Transverse colon (tissue), 4 donors: ENCODE measurements around the gene ZPBP2. TPM values are rescaled to one million over a fixed set of nuclear protein-coding genes. Genes with fewer than 3 reads are reported as not detected.
"Not testable (repeated sequence)": the region's sequence is repeated elsewhere in the genome, so short reads cannot be mapped to it uniquely, and the experiment has no call there.

ENCODE experiments used
- DNase-seq: peaks from one replicate; pipeline ENCODE4 v3.0.0-alpha.2; 2019
- H3K27ac ChIP-seq, 4 donors: fragments of 200-600 bp; sonication (generic); 2 replicates each; pipeline ENCODE4 v1.5.1; 2016 to 2018; ENCODE audit warnings: inconsistent platforms in 4 of 4
- H3K27me3 ChIP-seq: fragments of 200-600 bp; sonication (generic); 2 replicates; pipeline ENCODE4 v1.5.1; 2017; ENCODE audit warnings: inconsistent platforms
- H3K36me3 ChIP-seq, 4 donors: fragments of 200-600 bp; sonication (generic); 2 replicates each; pipeline ENCODE4 v1.5.1; 2017 to 2019; ENCODE audit warnings: inconsistent platforms in 4 of 4
- H3K4me1 ChIP-seq, 4 donors: fragments of 200-600 bp; sonication (generic); 2 replicates each; pipeline ENCODE4 v1.5.1; 2017 to 2020; ENCODE audit warnings: inconsistent platforms in 4 of 4
- H3K4me3 ChIP-seq, 4 donors: fragments of 200-600 bp; sonication (generic); 1 replicate in 1 of 4; 2 replicates in 3 of 4; pipeline versions ENCODE4 v1.5.1 to v1.6.1; 2017 to 2019; ENCODE audit warnings: inconsistent platforms in 4 of 4
- H3K9me3 ChIP-seq, 2 donors: fragments of 200-600 bp; sonication (generic); 2 replicates each; pipeline ENCODE4 v1.5.1; 2017 to 2019; ENCODE audit warnings: inconsistent platforms in 2 of 2
- EP300 ChIP-seq: sonication (generic); formaldehyde crosslinking; IDR thresholded peaks from one replicate; pipeline ENCODE4 v1.6.1; 2017; ENCODE audit warnings: antibody characterized with exemption, low read depth
- POLR2A ChIP-seq: fragments of 450-650 bp; IDR thresholded peaks from one replicate; pipeline ENCODE4 v1.6.1; 2016; ENCODE audit warnings: antibody characterized with exemption, mild to moderate bottlenecking, moderate library complexity
- POLR2AphosphoS5 ChIP-seq, 3 donors: sonication (generic); formaldehyde crosslinking; IDR thresholded peaks; one replicate each; pipeline ENCODE4 v1.6.1; 2016; ENCODE audit warnings: antibody characterized with exemption in 3 of 3
- WGBS, 2 donors: methylation state at CpG; one replicate each; pipeline ENCODE4 v1.1.5; 2018; ENCODE audit warnings: low coverage in 1 of 2; 5-methylcytosine and 5-hydroxymethylcytosine counted together
- in situ Hi-C, 4 donors: fragments of 200-750 bp; cut with MboI; loops; one replicate each; pipeline versions ENCODE4 v1.15.0 to v1.15.1; 2017; ENCODE audit warnings: low sequenced_read_pairs in 3 of 4, low pct_ligation_motif_present in 1 of 4, low pct_unique_long_range_greater_than_20kb in 1 of 4
- intact Hi-C: fragments of 100-400 bp; cut with DNase I; formaldehyde crosslinking; loops from one replicate; pipeline ENCODE4 v1.15.1; 2023; ENCODE audit warnings: low total_unique reads
- total RNA-seq, 4 donors: library from RNA; depleted of rRNA; stranded (reverse); fragments of >200 nt; gene quantifications; one replicate each; pipeline ENCODE4 v1.1.0, GENCODE V29; 2016
- TF ChIP-seq, protein P1 (sequence below), 5 experiments: fragments of 200-600 bp in 3 of 5; fragments of 450-650 bp in 2 of 5; sonication (generic) in 3 of 5; IDR thresholded peaks; 1 replicate in 2 of 5; 2 replicates in 3 of 5; pipeline ENCODE4 v1.5.1; 2016 to 2017; ENCODE audit warnings: antibody characterized with exemption in 5 of 5, inconsistent platforms in 3 of 5, mild to moderate bottlenecking in 2 of 5, moderate library complexity in 1 of 5

Gene ZPBP2
- total RNA-seq, 4 donors from 2014 or later, result 0.27 TPM; not detected in 3

DNA sequence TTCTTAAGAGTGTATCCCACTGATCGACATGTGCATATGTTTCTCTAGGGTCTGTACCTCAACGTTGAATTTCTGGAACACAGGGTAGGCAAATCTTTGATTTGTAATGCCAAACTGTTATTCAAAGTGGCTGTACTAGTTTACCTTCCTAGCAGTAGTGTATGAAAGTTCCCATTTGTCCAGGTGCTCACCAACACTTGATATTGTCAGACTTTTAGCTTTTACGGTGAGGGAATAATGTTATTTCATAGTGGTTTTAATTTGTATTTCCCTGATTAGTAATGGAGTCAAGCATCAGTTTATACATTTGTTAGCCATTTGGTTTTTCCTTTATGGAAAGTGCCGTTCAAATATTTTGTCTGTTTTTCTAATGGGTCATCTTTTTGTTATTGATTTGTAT lies 30.1 kb downstream of the ZPBP2 start:
- TF ChIP-seq, protein P1, sequence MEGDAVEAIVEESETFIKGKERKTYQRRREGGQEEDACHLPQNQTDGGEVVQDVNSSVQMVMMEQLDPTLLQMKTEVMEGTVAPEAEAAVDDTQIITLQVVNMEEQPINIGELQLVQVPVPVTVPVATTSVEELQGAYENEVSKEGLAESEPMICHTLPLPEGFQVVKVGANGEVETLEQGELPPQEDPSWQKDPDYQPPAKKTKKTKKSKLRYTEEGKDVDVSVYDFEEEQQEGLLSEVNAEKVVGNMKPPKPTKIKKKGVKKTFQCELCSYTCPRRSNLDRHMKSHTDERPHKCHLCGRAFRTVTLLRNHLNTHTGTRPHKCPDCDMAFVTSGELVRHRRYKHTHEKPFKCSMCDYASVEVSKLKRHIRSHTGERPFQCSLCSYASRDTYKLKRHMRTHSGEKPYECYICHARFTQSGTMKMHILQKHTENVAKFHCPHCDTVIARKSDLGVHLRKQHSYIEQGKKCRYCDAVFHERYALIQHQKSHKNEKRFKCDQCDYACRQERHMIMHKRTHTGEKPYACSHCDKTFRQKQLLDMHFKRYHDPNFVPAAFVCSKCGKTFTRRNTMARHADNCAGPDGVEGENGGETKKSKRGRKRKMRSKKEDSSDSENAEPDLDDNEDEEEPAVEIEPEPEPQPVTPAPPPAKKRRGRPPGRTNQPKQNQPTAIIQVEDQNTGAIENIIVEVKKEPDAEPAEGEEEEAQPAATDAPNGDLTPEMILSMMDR (IDR thresholded peaks at IDR 0.05), result no peak
- TF ChIP-seq POLR2A (no peak), EP300 (no peak)
- no peak overlapping the region for H3K4me3 ChIP-seq
- intact Hi-C loops, result no loop called here
- H3K36me3 ChIP-seq, result no peaks in the 10 kb centered on the region
- no peak for DNase-seq
- no peak overlapping the region for H3K27ac ChIP-seq
- no peaks in the 10 kb centered on the region for H3K27me3 ChIP-seq
- H3K9me3 ChIP-seq, result no peaks in the 10 kb centered on the region
- H3K4me1 ChIP-seq, result no peaks in the 10 kb centered on the region
- 96 to 100% methylated on average over 2 to 4 of the region's 4 CpGs for WGBS, 2 donors
- in situ Hi-C loops, result no loop called here

GRCh38 chr17:39899215-39899614 lies 31.2 kb downstream of the ZPBP2 start:
- H3K27ac ChIP-seq, result no peak overlapping the region
- peaks cover 0 to 8% (median 0%) of the 10 kb centered on the region in 4 donors for H3K36me3 ChIP-seq
- H3K4me3 ChIP-seq, result no peak overlapping the region
- intact Hi-C loops, result no loop called here
- H3K9me3 ChIP-seq, result no peaks in the 10 kb centered on the region
- no peak for DNase-seq
- TF ChIP-seq EP300, result no peak
- no peak for TF ChIP-seq POLR2A
- TF ChIP-seq, protein P1 (IDR thresholded peaks at IDR 0.05), result no peak
- TF ChIP-seq POLR2AphosphoS5 (IDR thresholded peaks at IDR 0.05), result no peak
- in situ Hi-C loops, result no loop called here
- H3K27me3 ChIP-seq, result no peaks in the 10 kb centered on the region
- H3K4me1 ChIP-seq, result no peaks in the 10 kb centered on the region

- DNase-seq, intact Hi-C loops, H3K9me3 ChIP-seq, H3K27ac ChIP-seq, H3K4me1 ChIP-seq, H3K27me3 ChIP-seq, in situ Hi-C loops, H3K36me3 ChIP-seq, H3K4me3 ChIP-seq: not testable (repeated sequence)
- 92 to 100% methylated on average over 1 to 2 of the region's 2 CpGs for WGBS, 2 donors
These were observed 34.0 kb downstream of the ZPBP2 start for GRCh38 chr17:39902027-39902426.

- in situ Hi-C loops, result no loop called here
- Histone ChIP-seq H3K27me3 (no peaks in the 10 kb centered on the region), H3K27ac (no peak overlapping the region), H3K9me3 (no peaks in the 10 kb centered on the region), H3K4me3 (no peak overlapping the region), H3K36me3 (peaks cover 0 to 8% (median 0%) of the 10 kb centered on the region in 4 donors), H3K4me1 (no peaks in the 10 kb centered on the region)
- no peak for DNase-seq
- WGBS, 2 donors, result 92% methylated on average over 4 of the region's 4 CpGs; no CpG with 5 or more reads in 1 of the 2 donors
- TF ChIP-seq POLR2A (no peak), EP300 (no peak), POLR2AphosphoS5 (IDR thresholded peaks at IDR 0.05) (no peak)
- TF ChIP-seq, protein P1 (IDR thresholded peaks at IDR 0.05), result no peak
- intact Hi-C loops, result no loop called here
These were observed 35.3 kb downstream of the ZPBP2 start for GRCh38 chr17:39903158-39903884.

DNA sequence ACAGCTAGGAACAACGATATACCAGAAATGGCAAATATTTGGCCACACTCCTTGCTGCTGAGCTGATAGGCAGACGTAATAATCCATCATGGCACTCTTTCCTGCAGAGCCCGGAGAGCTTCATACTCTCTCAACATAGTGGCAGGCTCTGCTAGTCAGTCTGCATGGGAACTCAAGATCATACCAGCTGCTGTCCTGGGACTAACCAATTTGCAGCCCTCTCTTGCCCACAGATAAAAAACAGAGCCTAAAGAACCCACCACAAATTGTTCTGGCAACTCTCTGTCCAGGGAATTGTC lies 36.9 kb downstream of the ZPBP2 start:
- 86% methylated on average over 3 of the region's 3 CpGs; no CpG with 5 or more reads in 1 of the 2 donors for WGBS, 2 donors
- intact Hi-C loops, result no loop called here

More for the DNA sequence above, 36.9 kb downstream of the ZPBP2 start:
- DNase-seq, result no peak
- Histone ChIP-seq H3K4me3 (no peak overlapping the region), H3K27ac (no peak overlapping the region), H3K9me3 (no peaks in the 10 kb centered on the region), H3K4me1 (no peaks in the 10 kb centered on the region), H3K36me3 (peaks cover 0 to 17% (median 2%) of the 10 kb centered on the region in 4 donors), H3K27me3 (no peaks in the 10 kb centered on the region)
- in situ Hi-C loops, result no loop called here
- TF ChIP-seq, protein P1 (IDR thresholded peaks at IDR 0.05), result no peak
- TF ChIP-seq POLR2A (no peak), POLR2AphosphoS5 (IDR thresholded peaks at IDR 0.05) (no peak), EP300 (no peak)
